Bronchial epithelial cell (primary cell): ENCODE data around the gene BLTP1. TPM values are rescaled to one million over a fixed set of nuclear protein-coding genes. Genes with fewer than 3 reads are reported as not detected.
A peak's percentile ranks its signal among the peaks of the same experiment; 100 is the strongest.

Source experiments
- DNase-seq: peaks from one replicate; pipeline ENCODE4 v3.0.0-alpha.2; 2010; ENCODE audit warnings: low read depth
- FAIRE-seq: peaks from 2 replicates; lab custom pipeline; 2011; peaks lifted over from hg19 to GRCh38; lab: Jason Lieb, UNC
- H3K27me3 ChIP-seq: 2 replicates; pipeline ENCODE4 v1.5.1; 2011; ENCODE audit warnings: low read length; ENCODE audit not compliant: control insufficient read depth, insufficient read depth
- H3K36me3 ChIP-seq: 2 replicates; pipeline ENCODE4 v1.5.1; 2011; ENCODE audit warnings: low read length; ENCODE audit not compliant: control insufficient read depth, insufficient read depth
- H3K4me3 ChIP-seq: 2 replicates; pipeline ENCODE4 v1.5.1; 2011; ENCODE audit warnings: mild to moderate bottlenecking, low read depth, low read length, control low read depth
- CTCF ChIP-seq: IDR thresholded peaks from 2 replicates; pipeline ENCODE4 v1.5.1; 2011; ENCODE audit warnings: mild to moderate bottlenecking, moderate library complexity, low read length, control low read depth, inconsistent platforms; ENCODE audit not compliant: insufficient read depth, severe bottlenecking
- total RNA-seq: library from RNA; depleted of rRNA; stranded (reverse); fragments of >200 nt; gene quantifications from 2 replicates; pipeline ENCODE4 v1.2.1, GENCODE V29; 2014

BLTP1 gene
- total RNA-seq, 1 donor from 2014 or later = 46.1 TPM

- no peak for FAIRE-seq
These were observed 20.1 kb downstream of the BLTP1 start for GRCh38 chr4:122172266-122172665.

GRCh38 chr4:122178961-122179360 lies 26.8 kb downstream of the BLTP1 start:
- peaks cover 5% of the 10 kb centered on the region for H3K36me3 ChIP-seq
- no peak for FAIRE-seq
- H3K4me3 ChIP-seq = no peak overlapping the region
- H3K27me3 ChIP-seq = no peaks in the 10 kb centered on the region
- DNase-seq = no peak
- no peak for TF ChIP-seq CTCF

More at GRCh38 chr4:122172266-122172665, 20.1 kb downstream of the BLTP1 start:
- no peak overlapping the region for H3K4me3 ChIP-seq
- no peak for DNase-seq
- no peaks in the 10 kb centered on the region for H3K27me3 ChIP-seq
- peaks cover 4% of the 10 kb centered on the region for H3K36me3 ChIP-seq
- no peak for TF ChIP-seq CTCF

DNA sequence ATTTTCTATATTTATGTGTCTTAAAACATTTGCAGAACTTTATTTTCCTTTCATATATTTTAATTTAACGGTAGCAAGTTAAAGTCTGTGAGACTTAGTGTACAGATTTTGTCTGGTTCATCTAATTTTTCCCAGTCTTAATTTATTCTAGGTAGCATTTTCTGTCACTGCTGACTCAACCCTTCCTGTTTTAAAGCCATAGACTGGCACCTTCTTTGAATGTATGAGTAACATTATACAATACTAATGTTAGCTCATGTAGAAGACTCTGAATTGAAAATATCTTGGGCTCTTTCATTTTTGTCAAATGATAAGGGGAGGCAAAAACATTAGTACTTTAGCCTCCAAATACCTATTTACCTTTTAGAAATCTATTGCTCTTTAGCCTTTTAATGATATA lies 43.6 kb downstream of the BLTP1 start:
- TF ChIP-seq CTCF = no peak
- Histone ChIP-seq H3K4me3 (no peak overlapping the region), H3K36me3 (peaks cover 2% of the 10 kb centered on the region), H3K27me3 (no peaks in the 10 kb centered on the region)
- FAIRE-seq = no peak
- DNase-seq = peak; percentile 33

Other genes with a start within 250 kb of the BLTP1 start
- gene TRPC3, start 200.3 kb upstream of the BLTP1 start, total RNA-seq = 0.26 TPM in 1 of 2 replicates, not detected in the other
- gene ADAD1, start 226.7 kb downstream of the BLTP1 start, total RNA-seq = under 0.01 TPM in 1 of 2 replicates, not detected in the other